ENCODE data around the gene FAM53A.
A peak's percentile ranks its signal among the peaks of the same experiment; 100 is the strongest.

The FAM53A gene

DNA sequence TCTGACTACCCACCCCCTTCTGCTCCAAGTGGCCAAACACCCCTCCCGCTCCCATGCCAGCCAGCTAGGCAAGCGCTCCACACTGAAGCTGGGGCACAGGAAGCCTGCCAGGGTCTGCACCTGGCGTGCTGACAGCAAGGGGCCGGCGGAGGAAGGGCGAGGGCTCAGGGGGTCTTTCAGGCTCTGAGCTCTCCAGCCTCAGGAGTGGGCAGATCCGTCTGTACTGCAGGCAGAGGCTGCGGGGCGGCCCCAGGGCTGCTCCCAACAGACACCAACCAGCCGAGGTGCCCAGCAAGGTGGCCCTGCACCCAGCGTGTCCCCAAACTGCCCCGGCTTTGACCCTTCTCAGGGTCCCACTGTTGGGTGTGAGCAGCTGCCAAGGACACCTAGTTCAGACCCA, 14.8 kb downstream of the FAM53A start:
- intact Hi-C loops (cut with DNase I): no loop called here
- DNase-seq: no peak

DNA sequence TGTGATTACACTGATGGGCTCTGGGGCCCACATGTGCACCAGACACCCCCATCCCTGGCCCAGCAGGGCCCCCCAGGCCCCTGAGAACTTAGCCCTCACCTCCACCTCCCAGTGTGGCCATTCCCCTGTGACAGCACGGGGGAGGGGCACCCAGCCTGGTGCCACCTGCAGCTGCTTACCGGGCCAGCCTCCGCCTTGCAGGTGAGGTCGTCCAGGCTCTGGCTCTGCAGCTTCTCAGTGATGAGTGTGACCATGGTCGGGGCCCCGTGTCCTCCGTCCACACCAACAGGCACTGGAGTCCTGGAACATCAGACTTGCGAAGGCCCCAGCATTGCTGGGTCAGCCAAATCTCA, 15.6 kb downstream of the FAM53A start:
- no peak for DNase-seq
- intact Hi-C loops (cut with DNase I): no loop called here

DNA sequence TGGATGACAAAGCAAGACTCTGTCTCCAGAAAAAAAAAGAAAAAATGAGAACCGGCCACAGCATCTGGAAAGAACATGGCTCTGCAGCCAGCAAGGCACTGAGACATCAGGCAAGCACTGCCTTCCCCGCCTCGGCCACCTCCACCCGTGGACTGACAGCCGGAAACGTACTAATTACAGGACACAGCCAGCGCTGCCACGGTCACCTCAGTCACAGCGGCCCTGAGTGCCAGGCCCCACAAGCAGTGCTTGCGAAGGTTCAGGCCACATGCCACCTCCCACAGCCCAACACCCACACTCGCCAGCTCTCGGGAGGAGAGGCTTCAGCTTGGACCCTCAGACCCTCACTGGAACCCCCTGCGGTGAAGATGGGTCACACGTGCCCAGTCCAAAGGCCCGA, 16.8 kb downstream of the FAM53A start:
- DNase-seq: no peak
- intact Hi-C loops (cut with DNase I): no loop called here

DNA sequence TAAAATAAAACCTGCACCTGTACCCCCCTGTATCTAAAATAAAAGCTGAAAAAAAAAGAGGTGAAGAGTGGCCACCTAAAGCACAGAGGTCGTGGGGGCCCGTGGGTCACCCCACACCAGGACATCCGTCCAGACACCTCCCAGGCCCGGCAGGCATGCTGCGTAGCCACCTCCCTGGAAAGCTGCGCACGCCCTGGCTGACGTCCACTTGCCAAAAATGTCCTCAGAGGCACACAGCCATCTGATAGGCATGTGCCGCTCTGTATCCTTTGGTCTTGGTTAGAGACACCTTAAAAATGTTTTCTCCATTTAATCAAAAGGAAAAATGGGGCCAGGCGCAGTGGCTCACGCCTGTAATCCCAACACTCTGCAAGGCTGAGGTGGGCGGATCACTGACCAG, 17.7 kb downstream of the FAM53A start:
- intact Hi-C loops (cut with DNase I): no loop called here
- no peak for DNase-seq

DNA sequence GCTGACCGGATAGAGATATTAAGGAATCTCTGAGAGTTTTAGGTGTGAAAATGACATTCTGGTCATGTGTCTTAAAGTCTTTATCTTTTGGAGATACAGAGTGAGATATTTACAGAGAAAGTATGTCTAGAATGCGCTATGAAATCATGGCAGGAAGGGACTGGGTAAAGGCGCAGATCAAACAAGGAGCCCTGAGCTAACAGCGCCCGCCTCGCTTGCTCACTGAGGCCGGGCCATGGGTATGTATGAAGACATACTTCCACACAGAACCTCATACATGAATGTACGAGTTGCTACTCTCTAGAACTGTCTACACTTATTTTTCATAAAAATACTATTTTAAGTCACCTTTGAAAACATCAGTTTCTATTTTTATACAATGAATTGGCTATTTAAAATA, 20.0 kb downstream of the FAM53A start:
- no peak for DNase-seq
- intact Hi-C loops (cut with DNase I): no loop called here

DNA sequence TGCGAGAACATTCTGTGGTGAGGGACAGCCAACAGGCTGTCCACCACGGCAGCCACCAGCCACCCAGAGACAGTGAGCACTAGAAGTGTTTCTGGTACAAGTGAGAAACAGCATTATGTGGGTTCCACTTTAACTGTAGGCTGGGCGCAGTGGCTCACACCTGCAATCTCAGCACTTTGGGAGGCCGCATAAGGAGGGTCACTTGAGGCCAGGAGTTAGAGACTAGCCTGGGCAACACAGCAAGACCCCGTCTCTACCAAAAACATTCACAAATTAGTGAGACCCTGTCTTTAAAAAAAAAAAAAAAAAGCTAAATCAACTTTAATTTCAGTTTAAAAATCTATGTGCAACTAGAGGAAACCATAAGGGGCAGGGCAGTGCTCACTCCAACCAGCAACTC, 20.6 kb downstream of the FAM53A start:
- intact Hi-C loops (cut with DNase I): no loop called here
- DNase-seq: no peak

DNA sequence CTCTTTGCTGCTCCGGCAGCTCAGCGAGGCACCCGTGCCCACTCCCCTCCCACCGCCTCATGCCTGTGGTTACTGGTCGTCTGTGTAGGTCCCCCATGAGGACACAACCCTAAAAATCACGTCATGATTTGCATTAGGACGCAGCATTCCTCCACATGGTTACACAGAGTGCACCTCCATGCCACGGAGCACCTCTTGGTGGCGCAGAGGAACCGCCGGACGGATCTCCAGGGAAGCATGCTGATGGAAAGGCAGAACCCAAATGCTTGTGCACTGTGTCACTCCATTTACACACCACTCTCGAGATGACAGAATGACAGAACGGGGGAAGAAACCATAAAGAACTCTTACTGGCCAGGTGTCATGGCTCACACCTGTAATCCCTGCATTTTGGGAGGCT, 22.4 kb downstream of the FAM53A start:
- intact Hi-C loops (cut with DNase I): no loop called here
- no peak for DNase-seq

DNA sequence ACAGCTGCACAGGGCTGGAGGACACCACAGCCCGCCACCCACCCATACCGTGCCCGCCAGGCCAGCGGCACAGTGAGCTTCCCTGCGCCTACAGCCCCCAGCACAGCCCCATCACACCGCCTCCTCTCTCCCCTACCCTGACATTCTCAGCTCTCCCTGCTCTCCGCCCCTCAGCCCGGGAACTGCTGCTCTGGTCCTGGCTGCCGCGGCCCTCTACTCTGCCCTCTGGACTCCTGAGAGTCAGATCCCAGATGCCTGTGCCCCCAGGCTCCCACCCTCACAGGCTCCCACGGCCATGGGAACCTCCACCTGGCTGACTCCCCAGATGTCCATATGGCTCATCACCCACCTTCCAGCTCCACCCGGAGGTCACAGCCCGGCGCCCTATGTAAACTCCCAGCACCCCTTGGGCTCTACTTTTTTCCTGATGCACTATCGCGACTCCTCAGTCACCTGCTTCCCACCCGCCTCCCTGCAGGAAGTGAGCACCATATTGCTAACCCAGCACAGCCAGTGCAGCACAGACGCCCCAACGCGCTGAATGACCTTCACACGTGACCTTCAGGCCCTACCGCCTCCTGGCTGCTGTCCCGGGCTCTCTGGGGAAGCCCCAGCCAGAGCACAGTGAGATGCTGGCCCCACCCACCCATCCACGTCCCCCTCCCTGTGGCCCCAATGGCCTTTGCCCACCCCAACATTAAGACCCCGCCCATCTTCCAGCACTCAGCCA, 23.0 kb downstream of the FAM53A start:
- DNase-seq: no peak
- intact Hi-C loops (cut with DNase I): no loop called here

DNA sequence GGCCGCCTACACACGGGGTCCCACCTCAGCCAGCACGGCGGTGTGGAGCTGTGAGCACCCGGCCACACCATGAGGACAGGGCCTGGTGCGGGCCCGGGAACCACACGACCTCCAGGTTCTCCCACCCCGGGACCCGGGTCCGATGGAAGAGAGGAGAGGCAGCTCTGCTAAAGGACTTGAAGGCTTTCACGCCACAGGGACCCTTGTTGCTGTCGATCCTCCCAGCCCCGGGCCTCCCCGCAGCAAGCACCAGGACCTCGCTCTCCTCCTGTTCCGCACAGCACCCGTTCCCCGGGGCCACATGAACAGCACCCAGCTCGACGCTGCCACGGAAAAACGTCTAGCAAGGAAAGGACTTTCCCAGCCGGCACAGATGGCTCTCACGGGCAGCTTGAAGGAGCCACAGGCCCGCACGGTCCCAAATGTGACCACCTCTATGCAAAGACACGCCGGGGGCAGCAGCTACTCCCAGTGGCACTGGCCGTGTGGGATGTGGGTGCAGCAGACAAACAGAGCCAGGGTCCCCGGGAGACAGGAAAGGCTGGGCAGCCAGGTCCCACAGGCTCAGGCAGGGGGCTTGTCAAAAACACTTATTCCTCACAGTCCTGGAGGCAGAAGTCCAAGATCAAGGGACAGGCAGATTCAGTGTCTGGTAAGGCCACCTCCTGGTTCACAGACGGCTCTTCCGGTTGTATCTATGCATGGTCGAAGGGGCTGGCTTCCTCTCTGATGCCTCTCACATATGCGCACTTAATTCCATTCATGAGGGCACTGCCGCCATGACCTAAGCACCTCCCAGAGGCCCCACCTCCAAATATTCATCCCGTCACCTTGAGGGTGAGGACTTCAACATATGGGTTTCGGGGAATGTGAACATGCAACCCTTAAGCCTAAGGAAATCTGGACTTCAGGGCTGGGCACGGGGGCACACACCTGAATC, 24.7 kb downstream of the FAM53A start:
- no peak for DNase-seq
- intact Hi-C loops (cut with DNase I): no loop called here

DNA sequence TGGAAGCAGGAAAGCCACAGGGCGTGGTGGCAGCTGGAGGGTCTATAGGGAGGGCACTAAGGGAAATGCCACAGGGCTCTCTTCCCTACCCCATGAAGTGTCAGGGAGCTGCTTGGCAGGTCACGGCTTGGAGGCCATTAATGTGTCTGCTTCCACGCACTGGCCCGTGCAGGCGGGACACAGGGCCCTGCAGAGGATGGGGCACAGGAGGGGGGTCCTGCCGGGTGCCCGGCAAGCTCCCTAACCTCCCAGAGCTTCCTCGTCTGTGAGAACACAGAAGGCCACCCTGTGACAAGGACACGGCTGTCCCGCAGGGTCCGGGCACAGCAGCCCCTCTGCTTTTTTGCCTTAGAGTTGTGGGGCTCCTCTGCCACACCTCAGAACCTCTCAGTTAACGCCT, 25.5 kb downstream of the FAM53A start:
- no peak for DNase-seq
- intact Hi-C loops (cut with DNase I): no loop called here

DNA sequence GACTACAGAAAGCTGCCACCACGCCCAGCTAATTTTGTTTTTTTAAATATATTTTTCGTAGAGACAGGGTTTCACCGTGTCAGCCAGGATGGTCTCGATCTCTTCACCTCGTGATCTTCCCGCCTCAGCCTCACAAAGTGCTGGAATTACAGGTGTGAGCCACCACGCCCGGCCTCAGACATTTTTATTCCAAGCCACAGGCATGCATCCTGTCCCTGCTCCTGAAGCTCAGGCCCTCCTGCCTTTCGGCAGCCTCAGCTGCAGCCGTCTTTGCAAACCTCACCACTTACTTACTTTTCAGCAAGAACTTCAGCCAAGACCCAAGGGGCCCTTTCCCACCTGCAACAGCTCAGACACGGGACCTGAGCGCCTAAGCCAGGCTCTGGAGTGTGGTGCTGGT, 26.0 kb downstream of the FAM53A start:
- no peak for DNase-seq

DNA sequence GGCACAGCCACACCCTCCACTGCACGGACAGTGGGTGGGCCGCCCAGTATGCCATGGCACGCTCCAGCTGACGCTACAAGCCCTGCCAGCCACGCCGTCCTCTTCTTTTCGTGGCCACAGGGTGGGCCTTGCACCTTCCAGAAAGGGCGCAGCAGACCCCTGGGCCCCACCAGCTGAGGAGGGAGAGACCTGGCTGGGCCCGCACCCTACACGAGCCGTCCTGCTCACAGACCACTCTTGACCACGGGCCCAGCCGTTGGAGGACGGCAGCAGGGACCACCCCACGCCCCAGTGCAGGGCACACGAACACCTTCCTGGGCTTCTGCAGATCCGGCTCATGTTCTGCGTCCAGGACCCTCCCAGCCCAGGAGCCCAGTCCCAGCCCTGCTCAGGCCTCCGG, 27.1 kb downstream of the FAM53A start:
- DNase-seq: no peak
- intact Hi-C loops (cut with DNase I): no loop called here

More for the DNA sequence above, 26.0 kb downstream of the FAM53A start:
- intact Hi-C loops (cut with DNase I): no loop called here

DNA sequence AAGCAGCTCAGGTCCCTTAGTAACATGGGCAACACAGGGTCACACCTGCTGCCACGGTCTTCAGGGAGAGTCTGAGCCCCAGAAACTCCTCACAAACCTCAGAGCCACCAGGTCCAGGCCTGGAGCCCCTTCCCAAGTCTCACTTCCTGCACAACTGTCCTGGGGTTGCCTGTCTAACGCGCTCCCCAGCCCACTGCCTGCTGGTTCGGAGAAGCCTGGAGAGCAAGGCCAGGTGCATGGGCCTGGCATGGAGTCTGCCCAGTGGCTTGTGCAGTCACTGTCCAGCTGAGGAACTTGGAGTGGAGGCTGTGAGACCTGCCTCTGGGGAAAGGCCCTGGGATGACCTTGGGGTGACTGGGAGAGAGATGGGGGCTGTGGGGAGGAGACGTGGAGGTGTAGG, 28.0 kb downstream of the FAM53A start:
- intact Hi-C loops (cut with DNase I): no loop called here

DNA sequence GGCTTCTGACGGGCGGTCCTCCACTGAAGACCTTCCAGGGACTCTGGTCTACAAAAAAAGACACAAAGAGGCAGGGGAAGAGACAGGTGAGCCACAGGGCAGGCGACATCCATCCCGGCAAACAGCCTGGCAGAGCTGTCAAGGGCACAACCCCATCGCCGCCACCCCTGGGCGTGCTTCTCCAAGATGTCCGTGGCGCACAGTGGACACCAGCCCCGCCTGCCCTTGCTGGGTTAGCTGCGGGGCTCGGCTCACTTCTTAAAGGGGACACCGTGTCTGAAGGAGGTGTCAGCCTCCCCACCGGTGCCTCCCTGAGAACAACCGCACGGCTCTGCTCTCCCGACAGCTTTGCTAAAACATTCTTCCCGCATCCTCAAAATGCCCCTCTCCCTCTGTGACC, 28.4 kb downstream of the FAM53A start:
- intact Hi-C loops (cut with DNase I): no loop called here
- DNase-seq: no peak

More for the DNA sequence above, 28.0 kb downstream of the FAM53A start:
- no peak for DNase-seq

DNA sequence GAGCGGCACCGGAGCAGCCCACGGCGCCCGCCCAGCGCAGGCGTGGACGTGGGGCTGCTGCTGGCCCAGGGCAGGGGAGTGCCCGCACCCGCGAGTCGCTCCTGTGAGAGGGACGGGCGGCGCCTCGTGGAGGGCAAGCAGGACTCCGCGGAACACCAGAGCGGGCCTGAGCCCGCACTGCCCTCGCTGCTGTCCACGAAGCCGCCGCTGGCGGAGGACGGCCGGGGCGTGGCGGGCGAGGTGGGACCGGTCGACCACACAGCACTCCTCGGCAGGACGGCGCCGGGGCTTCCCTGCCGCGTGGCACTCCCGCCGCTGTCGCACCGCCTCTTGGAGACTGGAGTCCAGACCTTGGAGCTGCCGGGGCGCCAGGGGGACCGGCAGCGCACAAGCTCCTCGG, 29.0 kb downstream of the FAM53A start:
- intact Hi-C loops (cut with DNase I): no loop called here

DNA sequence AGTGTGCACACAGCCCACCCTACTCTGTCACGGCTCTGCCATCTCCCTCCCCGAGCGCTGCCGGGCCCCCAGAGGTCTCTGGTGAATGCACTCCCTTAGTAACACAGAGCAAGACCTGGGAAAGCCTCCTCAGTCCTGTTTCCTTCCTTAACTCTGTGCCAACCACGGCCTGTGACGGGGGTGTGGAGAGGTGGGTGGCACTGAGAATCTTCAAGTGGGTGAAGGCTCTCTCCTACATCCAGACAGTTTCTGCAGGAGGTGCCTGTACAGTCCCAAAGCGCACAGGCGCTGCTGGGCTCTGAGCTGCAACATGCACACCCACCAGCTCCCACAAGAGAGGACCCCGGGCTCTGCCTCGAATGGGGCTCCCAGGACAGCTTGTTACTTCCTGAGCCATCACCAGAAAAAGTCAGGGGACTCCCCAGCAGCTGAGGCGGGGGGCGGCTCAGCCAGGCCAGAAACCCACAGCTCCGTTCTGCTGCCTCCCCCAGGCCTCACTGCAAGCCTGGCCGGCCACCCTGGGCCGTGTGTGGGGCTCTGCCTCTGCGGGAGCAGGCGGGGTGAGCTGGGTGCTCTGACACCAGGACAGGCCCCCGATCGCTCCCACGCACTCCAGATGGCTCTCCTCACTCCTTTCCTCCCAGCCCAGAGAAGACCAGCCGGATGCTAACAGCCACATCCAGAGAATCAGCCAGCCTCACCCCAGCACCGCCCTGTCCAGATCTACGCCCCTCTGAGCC, 29.7 kb downstream of the FAM53A start:
- peak in 28 of 42 donors; percentile 7 to 77 (median 40) for DNase-seq
- intact Hi-C loops (cut with DNase I): no loop called here

More for the DNA sequence above, 29.0 kb downstream of the FAM53A start:
- DNase-seq: no peak

DNA sequence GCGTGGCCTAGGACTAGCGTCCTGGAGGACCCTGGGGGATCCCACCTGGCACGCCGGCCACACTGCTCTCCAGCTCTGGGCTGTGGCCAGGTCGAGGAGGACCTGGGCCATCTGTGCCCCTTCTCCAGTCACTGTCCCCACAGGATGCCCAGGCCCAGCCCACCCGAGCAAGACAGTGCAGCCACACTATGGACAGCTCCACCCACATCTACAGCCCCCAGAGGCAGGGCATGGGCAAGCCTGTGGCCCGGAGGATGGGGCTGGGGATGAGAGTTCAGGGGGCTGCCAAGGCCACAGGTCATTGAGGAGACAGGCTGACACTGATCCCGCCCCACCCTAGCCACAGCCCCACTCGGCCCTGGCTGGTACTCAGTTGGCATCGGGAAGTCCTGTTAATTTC, 30.3 kb downstream of the FAM53A start:
- no peak for DNase-seq
- intact Hi-C loops (cut with DNase I): no loop called here

DNA sequence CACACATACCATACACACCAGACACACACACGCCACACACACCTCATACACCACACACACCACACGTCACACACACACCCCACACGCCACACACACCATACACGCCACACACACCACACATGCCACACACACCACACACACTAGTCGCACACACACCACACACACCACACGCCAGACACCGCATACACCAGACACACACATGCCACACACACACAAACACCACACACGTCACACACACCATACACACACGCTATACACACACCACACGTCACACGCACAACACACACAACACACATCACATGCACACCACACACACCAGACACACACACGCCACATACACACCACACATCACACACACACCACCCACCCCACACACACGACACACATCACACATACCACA, 32.0 kb downstream of the FAM53A start:
- intact Hi-C loops (cut with DNase I): no loop called here
- no peak for DNase-seq

DNA sequence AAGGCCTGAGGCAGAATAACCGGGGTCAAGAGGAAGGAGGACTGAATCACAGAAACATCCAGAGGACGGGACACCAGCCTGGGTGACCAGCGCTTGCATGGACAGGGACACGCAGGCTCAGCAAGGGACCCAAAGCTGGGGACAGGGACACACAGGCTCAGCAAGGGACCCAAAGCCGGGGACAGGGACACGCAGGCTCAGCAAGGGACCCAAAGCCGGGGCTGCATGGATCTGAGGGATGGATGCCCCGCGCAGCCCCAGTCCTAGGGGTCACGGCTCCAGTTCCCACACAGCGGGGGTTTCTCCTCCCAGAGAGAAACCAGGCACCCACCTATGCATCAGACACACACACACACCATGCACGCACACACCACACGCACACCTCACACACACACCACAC, 32.5 kb downstream of the FAM53A start:
- intact Hi-C loops (cut with DNase I): no loop called here
- DNase-seq: no peak

DNA sequence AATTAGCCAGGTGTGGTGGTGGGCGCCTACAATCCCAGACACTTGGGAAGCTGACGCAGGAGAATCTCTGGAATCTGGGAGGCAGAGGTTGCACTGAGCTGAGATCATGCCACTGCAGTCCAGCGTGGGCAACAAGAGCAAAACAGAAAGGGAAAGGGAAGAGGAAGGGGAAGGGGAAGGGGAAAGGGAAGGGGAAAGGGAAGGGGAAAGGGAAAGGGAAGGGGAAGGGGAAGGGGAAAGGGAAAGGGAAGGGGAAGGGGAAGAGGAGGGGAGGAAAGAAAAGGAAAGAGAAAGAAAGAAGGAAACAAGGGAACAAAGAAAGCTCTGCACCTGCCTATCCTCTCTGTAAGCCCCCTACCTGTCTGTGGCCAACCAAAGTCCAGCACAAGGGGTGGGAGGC, 35.2 kb downstream of the FAM53A start:
- no peak for DNase-seq
- intact Hi-C loops (cut with DNase I): no loop called here

All from head of caudate nucleus (tissue), 42 donors.